Neuronal stem cell (in vitro differentiated cells): ENCODE data around the gene GAPVD1.

Source experiments
- DNase-seq: peaks from one replicate; pipeline ENCODE4 v3.0.0-alpha.2; 2013; ENCODE audit warnings: low spot score
- H2AFZ ChIP-seq: one replicate; pipeline ENCODE4 v1.6.1; 2013; ENCODE audit warnings: mild to moderate bottlenecking, low read length, inconsistent platforms
- H2AK5ac ChIP-seq: 2 replicates; pipeline ENCODE4 v1.6.1; 2013; ENCODE audit warnings: low read depth, mild to moderate bottlenecking, inconsistent platforms, low read length, moderate library complexity, mixed read lengths
- H2BK120ac ChIP-seq: 2 replicates; pipeline ENCODE4 v1.6.1; 2013; ENCODE audit warnings: low read depth, mild to moderate bottlenecking, inconsistent platforms, low read length, moderate library complexity, mixed read lengths
- H2BK12ac ChIP-seq: one replicate; pipeline ENCODE4 v1.6.1; 2013; ENCODE audit warnings: low read length, inconsistent platforms
- H2BK15ac ChIP-seq: 2 replicates; pipeline ENCODE4 v1.6.1; 2013; ENCODE audit warnings: mild to moderate bottlenecking, low read length, inconsistent platforms, mixed read lengths
- H2BK5ac ChIP-seq: one replicate; pipeline ENCODE4 v1.6.1; 2013; ENCODE audit warnings: inconsistent platforms, mild to moderate bottlenecking, low read length, moderate library complexity
- H3K14ac ChIP-seq: one replicate; pipeline ENCODE4 v1.6.1; 2013; ENCODE audit warnings: low read length, inconsistent platforms
- H3K18ac ChIP-seq: 2 replicates; pipeline ENCODE4 v1.6.1; 2013; ENCODE audit warnings: low read length, inconsistent platforms
- H3K23ac ChIP-seq: 2 replicates; pipeline ENCODE4 v1.6.1; 2013; ENCODE audit warnings: low read depth, mild to moderate bottlenecking, mixed read lengths, low read length, inconsistent platforms; ENCODE audit not compliant: poor library complexity
- H3K27ac ChIP-seq: replicated peaks from 3 replicates; pipeline ENCODE4 v1.5.1; 2013; ENCODE audit warnings: low read length, inconsistent platforms
- H3K27me3 ChIP-seq, 3 experiments: 2 replicates each; pipeline ENCODE4 v1.6.1; 2013; ENCODE audit warnings: low read length in 3 of 3, mild to moderate bottlenecking in 2 of 3, inconsistent platforms in 1 of 3, low read depth in 1 of 3, mixed read lengths in 1 of 3, moderate library complexity in 1 of 3; ENCODE audit not compliant: control insufficient read depth in 3 of 3, insufficient read depth in 3 of 3
- H3K36me3 ChIP-seq, 2 donors: replicated peaks in 1 of 2; 2 replicates each; pipeline ENCODE4 v1.6.1; 2013; ENCODE audit warnings: low read length in 2 of 2; ENCODE audit not compliant: control insufficient read depth in 2 of 2, insufficient read depth in 2 of 2
- H3K4ac ChIP-seq: 2 replicates; pipeline ENCODE4 v1.6.1; 2013; ENCODE audit warnings: inconsistent platforms, mild to moderate bottlenecking, low read length, moderate library complexity
- H3K4me1 ChIP-seq, 2 donors: 1 replicate in 1 of 2; 2 replicates in 1 of 2; pipeline ENCODE4 v1.6.1; 2013; ENCODE audit warnings: low read length in 2 of 2, low read depth in 1 of 2; ENCODE audit not compliant: control insufficient read depth in 2 of 2, insufficient read depth in 1 of 2
- H3K4me2 ChIP-seq: one replicate; pipeline ENCODE4 v1.6.1; 2013; ENCODE audit warnings: mild to moderate bottlenecking, low read length, inconsistent platforms; ENCODE audit not compliant: insufficient read depth, poor library complexity, severe bottlenecking
- H3K4me3 ChIP-seq, 2 donors: 2 replicates each; pipeline ENCODE4 v1.5.1; 2013; ENCODE audit warnings: low read length in 2 of 2, mild to moderate bottlenecking in 2 of 2, inconsistent platforms in 1 of 2, moderate library complexity in 1 of 2
- H3K79me1 ChIP-seq: one replicate; pipeline ENCODE4 v1.6.1; 2013; ENCODE audit warnings: low read depth, mild to moderate bottlenecking, inconsistent platforms, low read length, moderate library complexity
- H3K9ac ChIP-seq: one replicate; pipeline ENCODE4 v1.6.1; 2013; ENCODE audit warnings: mild to moderate bottlenecking, low read depth, low read length, inconsistent platforms; ENCODE audit not compliant: poor library complexity
- H3K9me3 ChIP-seq, 2 donors: replicated peaks in 1 of 2; 2 replicates each; pipeline versions ENCODE3 to v1.6.1; 2013; ENCODE audit warnings: low read length in 2 of 2, mild to moderate bottlenecking in 2 of 2, inconsistent platforms in 1 of 2, low read depth in 1 of 2, mixed read lengths in 1 of 2, moderate library complexity in 1 of 2; ENCODE audit not compliant: control insufficient read depth in 2 of 2, insufficient read depth in 1 of 2
- H4K8ac ChIP-seq: one replicate; pipeline ENCODE4 v1.6.1; 2013; ENCODE audit warnings: low read depth, mild to moderate bottlenecking, inconsistent platforms, low read length, moderate library complexity
- H4K91ac ChIP-seq: one replicate; pipeline ENCODE4 v1.6.1; 2013; ENCODE audit warnings: low read length, low read depth, mild to moderate bottlenecking, inconsistent platforms; ENCODE audit not compliant: poor library complexity
- WGBS, 2 donors: extraction: QIAGEN DNeasy Blood & Tissue Kit; methylation state at CpG; one replicate each; pipeline ENCODE4 v1.1.7; 2013; ENCODE audit warnings: missing lambda C conversion rate in 2 of 2, mixed read lengths in 1 of 2; ENCODE audit not compliant: insufficient read length in 2 of 2, insufficient replicate concordance in 1 of 2; ENCODE audit errors: extremely low coverage in 2 of 2; 5-methylcytosine and 5-hydroxymethylcytosine counted together

The GAPVD1 gene

GRCh38 chr9:125393426-125393825, 131.8 kb downstream of the GAPVD1 start:
- WGBS, 2 donors, result no CpG with 5 or more reads among the region's 3 CpGs
- H3K36me3 ChIP-seq, result no peaks in the 10 kb centered on the region

GRCh38 chr9:125396799-125397198, 135.2 kb downstream of the GAPVD1 start:
- Histone ChIP-seq H2AK5ac (no peak overlapping the region), H2BK120ac (no peak overlapping the region), H3K18ac (no peak overlapping the region), H3K23ac (no peak overlapping the region), H2BK5ac (no peak overlapping the region), H3K36me3 (no peaks in the 10 kb centered on the region), H4K91ac (no peak overlapping the region), H3K79me1 (no peaks in the 10 kb centered on the region), H3K14ac (no peak overlapping the region), H3K27me3 (no peaks in the 10 kb centered on the region), H3K9ac (no peak overlapping the region), H3K4me2 (no peak overlapping the region), H3K9me3 (no peaks in the 10 kb centered on the region), H3K4me1 (no peaks in the 10 kb centered on the region), H3K4ac (no peak overlapping the region), H4K8ac (no peak overlapping the region), H3K4me3 (no peak overlapping the region), H2BK12ac (no peak overlapping the region), H3K27ac (no peak overlapping the region), H2BK15ac (peak overlapping the region; percentile 44), H2AFZ (no peak overlapping the region)
- DNase-seq, result no peak
- no CpG with 5 or more reads among the region's 6 CpGs for WGBS, 2 donors

More at GRCh38 chr9:125393426-125393825, 131.8 kb downstream of the GAPVD1 start:
- Histone ChIP-seq H3K9me3 (no peaks in the 10 kb centered on the region), H3K79me1 (no peaks in the 10 kb centered on the region), H3K4me1 (peaks cover 3% of the 10 kb centered on the region in 2 donors), H3K4ac (no peak overlapping the region), H3K18ac (no peak overlapping the region), H3K9ac (no peak overlapping the region), H2AK5ac (no peak overlapping the region), H2BK12ac (no peak overlapping the region), H4K8ac (no peak overlapping the region), H3K27me3 (no peaks in the 10 kb centered on the region), H2BK5ac (no peak overlapping the region), H2AFZ (no peak overlapping the region), H4K91ac (no peak overlapping the region), H3K23ac (no peak overlapping the region), H2BK120ac (no peak overlapping the region), H3K4me2 (no peak overlapping the region), H3K27ac (no peak overlapping the region), H3K4me3 (no peak overlapping the region), H2BK15ac (no peak overlapping the region), H3K14ac (no peak overlapping the region)
- no peak for DNase-seq

GRCh38 chr9:125397736-125398135, 136.1 kb downstream of the GAPVD1 start:
- no CpG with 5 or more reads among the region's 11 CpGs for WGBS, 2 donors
- H2AFZ ChIP-seq, result no peak overlapping the region
- DNase-seq, result no peak

GRCh38 chr9:125398243-125398642, 136.6 kb downstream of the GAPVD1 start:
- H3K79me1 ChIP-seq, result no peaks in the 10 kb centered on the region
- no peak overlapping the region for H4K8ac ChIP-seq
- H4K91ac ChIP-seq, result no peak overlapping the region
- no peak overlapping the region for H2AFZ ChIP-seq
- no peak overlapping the region for H2AK5ac ChIP-seq
- no peak overlapping the region for H2BK12ac ChIP-seq
- no peak overlapping the region for H2BK5ac ChIP-seq
- no peak overlapping the region for H3K9ac ChIP-seq
- H3K9me3 ChIP-seq, result no peaks in the 10 kb centered on the region
- DNase-seq, result no peak
- H3K4me2 ChIP-seq, result no peak overlapping the region
- no peak overlapping the region for H3K4ac ChIP-seq
- WGBS, 2 donors, result no CpG with 5 or more reads among the region's 1 CpG
- H3K4me1 ChIP-seq, result no peaks in the 10 kb centered on the region
- no peak overlapping the region for H3K14ac ChIP-seq
- H3K36me3 ChIP-seq, result no peaks in the 10 kb centered on the region
- H3K18ac ChIP-seq, result no peak overlapping the region
- no peaks in the 10 kb centered on the region for H3K27me3 ChIP-seq
- H2BK120ac ChIP-seq, result no peak overlapping the region
- no peak overlapping the region for H3K27ac ChIP-seq
- no peak overlapping the region for H3K4me3 ChIP-seq
- H3K23ac ChIP-seq, result no peak overlapping the region
- H2BK15ac ChIP-seq, result no peak overlapping the region

More at GRCh38 chr9:125397736-125398135, 136.1 kb downstream of the GAPVD1 start:
- Histone ChIP-seq H3K27me3 (no peaks in the 10 kb centered on the region), H3K4me1 (no peaks in the 10 kb centered on the region), H3K27ac (no peak overlapping the region), H3K9me3 (no peaks in the 10 kb centered on the region), H3K36me3 (no peaks in the 10 kb centered on the region), H3K14ac (no peak overlapping the region), H2BK12ac (no peak overlapping the region), H2BK15ac (no peak overlapping the region), H3K18ac (no peak overlapping the region), H4K91ac (no peak overlapping the region), H4K8ac (no peak overlapping the region), H2AK5ac (no peak overlapping the region), H2BK120ac (no peak overlapping the region), H3K4me2 (no peak overlapping the region), H3K23ac (no peak overlapping the region), H2BK5ac (no peak overlapping the region), H3K9ac (no peak overlapping the region), H3K4ac (no peak overlapping the region), H3K4me3 (no peak overlapping the region), H3K79me1 (no peaks in the 10 kb centered on the region)
